Measurements from ENCODE around the gene MORN1. TPM values are rescaled to one million over a fixed set of nuclear protein-coding genes. Genes with fewer than 3 reads are reported as not detected.

Gene MORN1
- total RNA-seq, 1 experiment from 2014 or later: 17.8 TPM

DNA sequence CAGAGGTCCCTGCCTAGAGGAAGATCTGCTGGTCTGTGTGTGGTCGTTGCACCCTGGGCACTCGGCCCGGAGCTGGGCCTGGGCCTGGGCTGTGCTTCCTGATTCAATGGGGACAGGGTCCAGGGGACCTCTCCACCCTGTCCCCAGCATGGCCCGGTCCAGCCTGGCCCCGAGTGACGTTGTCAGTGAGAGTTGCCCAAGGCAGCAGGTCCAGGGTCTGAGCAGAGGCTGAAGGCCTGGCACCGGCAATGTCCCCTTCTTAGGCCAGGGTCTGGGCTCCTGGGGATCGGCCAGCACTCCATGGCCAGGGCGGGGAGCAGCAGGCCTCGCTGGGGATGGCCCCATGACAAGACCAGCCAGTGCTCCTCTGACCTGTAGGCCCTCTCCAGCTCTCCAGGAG is 36.6 kb upstream of the MORN1 start:
- no peak for DNase-seq (ENCODE audit: low read depth, low spot score)
- in situ Hi-C loops (cut with HindIII; ENCODE audit: low pct_unique_long_range_greater_than_20kb, low sequenced_read_pairs): no loop called here

DNA sequence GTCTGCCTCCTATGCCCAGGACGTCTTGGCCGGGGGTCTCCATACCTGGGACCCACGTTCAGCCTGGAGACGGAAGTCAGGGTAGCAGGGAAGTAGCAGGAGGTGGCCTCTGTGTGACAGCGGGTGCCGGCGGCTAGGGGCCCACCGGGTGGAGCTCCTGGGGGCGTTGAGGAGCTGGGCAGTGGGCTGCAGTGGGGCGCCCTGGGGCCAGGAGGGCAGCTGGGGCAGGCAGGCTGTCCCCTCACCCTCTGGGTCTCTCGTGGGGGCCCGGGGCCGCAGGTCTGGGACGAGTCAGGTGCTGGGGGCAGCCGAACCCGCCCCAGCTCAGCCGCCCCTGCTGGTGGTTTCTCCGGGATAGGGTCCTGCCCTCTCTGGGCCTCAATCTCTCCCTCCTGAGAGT is 35.7 kb upstream of the MORN1 start:
- in situ Hi-C loops (cut with HindIII; ENCODE audit: low pct_unique_long_range_greater_than_20kb, low sequenced_read_pairs): no loop called here
- no peak for DNase-seq (ENCODE audit: low read depth, low spot score)

DNA sequence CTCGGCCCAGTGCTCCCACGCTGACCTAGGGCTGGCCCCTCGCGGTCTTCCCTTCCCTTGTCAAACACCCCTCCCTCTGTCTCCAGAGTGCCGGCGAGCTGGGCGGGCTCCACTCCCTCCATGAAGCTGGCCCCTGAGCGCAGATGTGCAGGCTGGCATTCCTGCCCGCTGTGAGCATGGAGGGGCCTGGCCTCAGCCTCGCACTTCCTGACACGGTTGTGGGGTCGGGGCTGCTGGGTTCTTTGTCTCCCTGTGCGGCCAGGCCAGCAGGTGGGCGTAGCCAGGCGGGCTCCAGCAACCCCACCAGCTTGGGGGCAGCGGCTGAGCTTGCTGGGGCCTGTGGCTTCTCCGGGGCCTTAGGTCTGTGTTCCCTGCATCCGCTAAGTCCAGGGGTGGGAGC is 35.2 kb upstream of the MORN1 start:
- in situ Hi-C loops (cut with HindIII; ENCODE audit: low pct_unique_long_range_greater_than_20kb, low sequenced_read_pairs): no loop called here
- DNase-seq (ENCODE audit: low read depth, low spot score): no peak

DNA sequence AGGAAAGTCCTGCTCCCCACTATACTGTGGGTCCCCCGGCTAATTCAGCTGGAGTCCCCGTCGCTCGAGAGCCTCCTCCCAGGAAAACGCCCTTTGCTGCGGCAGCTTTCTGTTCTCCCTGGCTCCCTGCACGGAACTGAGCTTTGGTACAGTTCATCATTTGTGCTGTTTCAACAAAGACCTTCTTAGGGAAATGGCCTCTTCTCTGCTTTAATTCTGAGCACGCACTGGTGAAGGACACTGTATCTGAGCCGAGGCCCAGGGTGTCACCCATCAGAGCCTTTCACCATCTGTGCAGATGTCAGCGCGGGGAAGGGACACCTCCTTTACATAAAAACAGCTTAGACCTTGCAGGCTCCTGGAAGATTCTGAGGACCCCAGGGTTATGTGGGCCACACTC is 34.5 kb upstream of the MORN1 start:
- no peak for DNase-seq (ENCODE audit: low read depth, low spot score)
- in situ Hi-C loops (cut with HindIII; ENCODE audit: low pct_unique_long_range_greater_than_20kb, low sequenced_read_pairs): no loop called here

- in situ Hi-C loops (cut with HindIII; ENCODE audit: low pct_unique_long_range_greater_than_20kb, low sequenced_read_pairs): no loop called here
Observed at GRCh38 chr1:2422523-2422922, 31.2 kb upstream of the MORN1 start.

GRCh38 chr1:2419416-2419815 is 28.1 kb upstream of the MORN1 start:
- no peak for DNase-seq (ENCODE audit: low read depth, low spot score)
- in situ Hi-C loops (cut with HindIII; ENCODE audit: low pct_unique_long_range_greater_than_20kb, low sequenced_read_pairs): no loop called here

More at GRCh38 chr1:2422523-2422922, 31.2 kb upstream of the MORN1 start:
- no peak for DNase-seq (ENCODE audit: low read depth, low spot score)

GRCh38 chr1:2418791-2419320 is 27.5 kb upstream of the MORN1 start:
- in situ Hi-C loops (cut with HindIII; ENCODE audit: low pct_unique_long_range_greater_than_20kb, low sequenced_read_pairs): no loop called here
- DNase-seq (ENCODE audit: low read depth, low spot score): no peak

DNA sequence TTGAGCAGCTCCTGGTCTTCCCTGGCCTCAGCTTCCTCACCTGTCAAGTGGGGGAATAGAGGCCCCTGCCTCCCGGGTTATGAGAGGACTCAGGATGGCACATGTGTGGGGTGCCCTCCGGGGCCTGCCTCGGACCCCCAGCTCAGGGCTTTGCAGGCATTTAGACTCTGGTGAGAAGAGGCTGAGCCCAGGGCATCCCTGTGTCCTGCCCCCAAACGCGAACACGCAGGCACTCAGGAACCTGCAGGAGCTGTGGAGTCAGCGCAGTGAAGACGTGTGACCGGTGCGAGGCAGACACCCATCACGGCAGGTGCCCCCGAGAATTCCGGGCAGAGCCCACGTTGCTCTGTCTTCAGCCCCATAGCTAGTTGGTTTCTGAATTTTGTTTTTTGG is 26.5 kb upstream of the MORN1 start:
- no peak for DNase-seq (ENCODE audit: low read depth, low spot score)
- in situ Hi-C loops (cut with HindIII; ENCODE audit: low pct_unique_long_range_greater_than_20kb, low sequenced_read_pairs): no loop called here

- no peak for DNase-seq (ENCODE audit: low read depth, low spot score)
- in situ Hi-C loops (cut with HindIII; ENCODE audit: low pct_unique_long_range_greater_than_20kb, low sequenced_read_pairs): no loop called here
Observed at GRCh38 chr1:2417083-2417832, 25.9 kb upstream of the MORN1 start.

DNA sequence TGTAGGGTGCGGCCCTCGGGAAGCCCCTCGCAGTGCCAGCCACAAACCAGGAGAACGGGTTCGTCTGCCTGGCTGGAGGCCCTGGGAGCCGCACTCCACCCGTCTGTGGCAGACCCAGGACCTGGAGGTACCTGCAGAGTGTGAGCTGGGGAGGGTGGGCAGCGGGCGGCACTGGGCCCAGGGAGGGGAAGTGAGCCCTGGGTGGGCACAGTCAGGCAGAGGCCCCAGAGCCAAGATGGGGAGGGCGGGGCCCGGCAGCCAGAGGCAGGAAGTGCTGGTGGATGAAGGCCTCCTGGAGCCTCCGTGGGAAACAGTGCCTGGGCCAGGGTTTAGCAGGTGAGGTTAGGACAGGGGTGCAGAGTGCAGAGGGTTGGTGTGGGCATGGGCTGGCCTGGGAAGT is 25.0 kb upstream of the MORN1 start:
- in situ Hi-C loops (cut with HindIII; ENCODE audit: low pct_unique_long_range_greater_than_20kb, low sequenced_read_pairs): no loop called here
- DNase-seq (ENCODE audit: low read depth, low spot score): no peak

- DNase-seq (ENCODE audit: low read depth, low spot score): no peak
- in situ Hi-C loops (cut with HindIII; ENCODE audit: low pct_unique_long_range_greater_than_20kb, low sequenced_read_pairs): no loop called here
Observed at GRCh38 chr1:2415801-2416208, 24.5 kb upstream of the MORN1 start.

GRCh38 chr1:2415337-2415736 is 24.0 kb upstream of the MORN1 start:
- DNase-seq (ENCODE audit: low read depth, low spot score): no peak
- in situ Hi-C loops (cut with HindIII; ENCODE audit: low pct_unique_long_range_greater_than_20kb, low sequenced_read_pairs): no loop called here

- in situ Hi-C loops (cut with HindIII; ENCODE audit: low pct_unique_long_range_greater_than_20kb, low sequenced_read_pairs): no loop called here
- DNase-seq (ENCODE audit: low read depth, low spot score): peak; percentile 57
Observed at GRCh38 chr1:2414297-2414958, 23.1 kb upstream of the MORN1 start.

DNA sequence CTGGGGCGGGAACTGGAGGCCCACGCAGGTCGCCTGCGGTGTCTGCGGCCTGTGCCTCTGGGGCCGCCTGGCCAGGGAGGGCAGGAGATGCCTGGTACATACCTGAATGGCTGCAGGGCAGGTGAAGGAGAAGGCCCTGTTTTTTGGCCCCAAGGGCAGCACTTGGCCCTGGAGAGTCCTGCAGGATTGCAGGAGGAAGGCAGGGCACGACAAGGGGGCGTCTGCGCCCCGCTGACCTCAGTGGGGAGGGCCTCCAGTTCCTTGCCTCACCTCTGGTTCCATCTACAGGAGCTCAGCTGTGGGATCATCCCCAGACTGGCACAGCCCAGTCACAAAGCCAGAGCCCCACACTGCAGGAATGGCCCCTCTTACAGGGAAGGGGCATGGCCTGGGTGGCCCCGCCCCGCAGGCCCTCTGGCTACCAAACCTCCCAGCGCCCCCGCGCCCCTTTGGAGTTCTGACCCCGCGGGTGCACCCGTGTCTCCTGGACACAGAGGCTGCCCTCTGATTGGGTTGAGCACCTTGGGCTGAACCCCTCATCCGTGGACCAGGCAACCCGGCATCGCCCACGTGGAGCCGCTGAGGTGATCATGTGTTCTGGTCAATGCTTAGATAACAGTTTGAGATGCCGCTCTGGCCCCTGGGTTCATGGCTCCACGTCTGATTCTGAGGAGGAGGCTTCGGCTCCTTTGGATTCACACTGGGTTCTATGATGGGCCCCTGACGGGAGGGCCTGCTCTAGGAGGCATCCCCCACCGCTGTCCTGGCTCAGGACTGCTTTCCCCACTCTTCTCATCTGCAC is 22.3 kb upstream of the MORN1 start:
- peak; percentile 14 for DNase-seq (ENCODE audit: low read depth, low spot score)
- in situ Hi-C loops (cut with HindIII; ENCODE audit: low pct_unique_long_range_greater_than_20kb, low sequenced_read_pairs): no loop called here

- in situ Hi-C loops (cut with HindIII; ENCODE audit: low pct_unique_long_range_greater_than_20kb, low sequenced_read_pairs): no loop called here
Observed at GRCh38 chr1:2412773-2413494, 21.6 kb upstream of the MORN1 start.

GRCh38 chr1:2412395-2412772 is 21.0 kb upstream of the MORN1 start, which contains the start of gene PEX10:
PEX10 (minus strand) TSS chr1:2412564; CDS start chr1:2412502, 62 bp downstream.
- in situ Hi-C loops (cut with HindIII; ENCODE audit: low pct_unique_long_range_greater_than_20kb, low sequenced_read_pairs): no loop called here

More at GRCh38 chr1:2412773-2413494, 21.6 kb upstream of the MORN1 start:
- no peak for DNase-seq (ENCODE audit: low read depth, low spot score)

GRCh38 chr1:2411801-2412394 is 20.5 kb upstream of the MORN1 start:
- in situ Hi-C loops (cut with HindIII; ENCODE audit: low pct_unique_long_range_greater_than_20kb, low sequenced_read_pairs): no loop called here
- no peak for DNase-seq (ENCODE audit: low read depth, low spot score)

More at GRCh38 chr1:2412395-2412772, 21.0 kb upstream of the MORN1 start, which contains the start of gene PEX10:
- DNase-seq (ENCODE audit: low read depth, low spot score): peak; percentile 94

Measured in SK-MEL-5 (cell line).